ENCODE measurements around the gene SVBP.
A peak's percentile ranks its signal among the peaks of the same experiment; 100 is the strongest.

GRCh38 chr1:42853116-42853884 lies 36.1 kb upstream of the SVBP start:
- peak; percentile 7 for TF ChIP-seq POLR2AphosphoS5 (IDR thresholded peaks at IDR 0.05)
- no peak for TF ChIP-seq CTCF (IDR thresholded peaks at IDR 0.05)
